Fibroblast of villous mesenchyme (primary cell): ENCODE results near the gene SH2B2. TPM values are rescaled to one million over a fixed set of nuclear protein-coding genes. Genes with fewer than 3 reads are reported as not detected.

Experiments
- DNase-seq: peaks from one replicate; pipeline ENCODE4 v3.0.0-alpha.2; 2010; ENCODE audit warnings: low read depth
- H3K4me3 ChIP-seq: 2 replicates; pipeline ENCODE4 v1.5.1; 2011; ENCODE audit warnings: low read depth, mild to moderate bottlenecking, low read length
- total RNA-seq: library from RNA; depleted of rRNA; stranded (reverse); fragments of >200 nt; gene quantifications from 2 replicates; pipeline ENCODE4 v1.2.3, GENCODE V29; 2012
- TF ChIP-seq, protein P1 (sequence below): IDR thresholded peaks from 2 replicates; pipeline ENCODE4 v1.5.1; 2012; ENCODE audit warnings: low read depth, mild to moderate bottlenecking, low read length; ENCODE audit not compliant: insufficient read depth

Gene SH2B2
- total RNA-seq, 1 donor: 0.43 TPM

GRCh38 chr7:102302025-102302424 is 15.4 kb downstream of the SH2B2 start:
- no peak overlapping the region for H3K4me3 ChIP-seq
- TF ChIP-seq, protein P1, sequence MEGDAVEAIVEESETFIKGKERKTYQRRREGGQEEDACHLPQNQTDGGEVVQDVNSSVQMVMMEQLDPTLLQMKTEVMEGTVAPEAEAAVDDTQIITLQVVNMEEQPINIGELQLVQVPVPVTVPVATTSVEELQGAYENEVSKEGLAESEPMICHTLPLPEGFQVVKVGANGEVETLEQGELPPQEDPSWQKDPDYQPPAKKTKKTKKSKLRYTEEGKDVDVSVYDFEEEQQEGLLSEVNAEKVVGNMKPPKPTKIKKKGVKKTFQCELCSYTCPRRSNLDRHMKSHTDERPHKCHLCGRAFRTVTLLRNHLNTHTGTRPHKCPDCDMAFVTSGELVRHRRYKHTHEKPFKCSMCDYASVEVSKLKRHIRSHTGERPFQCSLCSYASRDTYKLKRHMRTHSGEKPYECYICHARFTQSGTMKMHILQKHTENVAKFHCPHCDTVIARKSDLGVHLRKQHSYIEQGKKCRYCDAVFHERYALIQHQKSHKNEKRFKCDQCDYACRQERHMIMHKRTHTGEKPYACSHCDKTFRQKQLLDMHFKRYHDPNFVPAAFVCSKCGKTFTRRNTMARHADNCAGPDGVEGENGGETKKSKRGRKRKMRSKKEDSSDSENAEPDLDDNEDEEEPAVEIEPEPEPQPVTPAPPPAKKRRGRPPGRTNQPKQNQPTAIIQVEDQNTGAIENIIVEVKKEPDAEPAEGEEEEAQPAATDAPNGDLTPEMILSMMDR: no peak
- no peak for DNase-seq

- DNase-seq: no peak
- TF ChIP-seq, protein P1: no peak
- H3K4me3 ChIP-seq: no peak overlapping the region
These were observed 17.2 kb downstream of the SH2B2 start for GRCh38 chr7:102303669-102304422.

DNA sequence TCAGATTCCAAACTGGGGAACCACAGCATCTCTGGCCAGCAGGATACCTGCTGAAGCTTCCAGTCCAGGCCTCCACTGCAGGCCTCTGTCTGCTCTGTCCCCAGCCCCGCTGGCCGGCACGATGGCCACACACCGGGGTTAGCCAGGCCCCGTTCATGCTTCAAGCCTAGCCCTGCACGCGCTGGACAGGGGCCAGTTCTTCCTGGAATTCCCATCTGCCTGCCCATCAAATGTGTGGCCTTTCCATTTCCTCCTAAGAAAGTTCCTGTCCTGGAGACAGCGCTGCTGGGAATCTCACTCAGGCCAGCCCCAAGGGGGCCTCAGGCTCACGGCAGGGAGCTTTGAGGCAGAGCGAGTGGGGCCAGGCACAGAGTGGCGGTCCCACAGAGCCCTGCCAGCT is 18.0 kb downstream of the SH2B2 start:
- TF ChIP-seq, protein P1: no peak
- no peak overlapping the region for H3K4me3 ChIP-seq
- no peak for DNase-seq

DNA sequence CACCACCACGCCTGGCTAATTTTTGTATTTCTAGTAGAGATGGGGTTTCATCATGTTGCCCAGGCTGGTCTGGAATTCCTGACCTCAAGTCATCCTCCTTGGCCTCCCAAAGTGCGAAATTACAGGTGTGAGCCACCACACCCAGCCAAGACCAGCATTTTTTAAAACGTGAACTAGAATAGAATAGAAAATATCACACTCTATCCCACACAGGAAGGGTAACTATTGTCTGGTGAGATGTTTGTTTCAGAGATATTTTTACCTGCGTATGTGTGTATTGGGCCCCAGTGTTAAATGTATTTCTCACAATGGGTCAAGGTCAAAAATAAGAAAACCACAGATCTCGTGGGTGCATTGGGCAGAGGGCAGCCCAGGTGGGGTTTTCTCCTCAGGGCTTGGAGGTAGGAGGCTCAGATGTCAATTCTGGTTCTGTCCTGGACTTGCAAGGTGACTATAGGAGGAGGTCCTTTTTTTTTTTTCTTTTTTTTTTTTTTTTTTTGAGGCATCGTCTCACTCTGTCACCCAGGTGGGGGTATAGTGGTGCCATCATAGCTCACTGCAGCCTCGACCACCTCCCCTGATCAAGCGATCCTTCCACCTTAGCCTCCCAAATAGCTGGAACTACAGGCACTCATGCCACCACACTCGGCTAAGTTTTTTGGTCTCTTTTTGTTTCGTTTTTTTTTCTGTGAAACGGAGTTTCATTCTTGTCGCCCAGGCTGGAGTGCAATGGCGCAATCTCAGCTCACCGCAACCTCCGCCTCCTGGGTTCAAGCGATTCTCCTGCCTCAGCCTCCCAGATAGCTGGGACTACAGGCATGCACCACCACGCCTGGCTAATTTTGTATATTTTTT is 19.0 kb downstream of the SH2B2 start:
- TF ChIP-seq, protein P1: no peak
- DNase-seq: no peak
- H3K4me3 ChIP-seq: no peak overlapping the region

DNA sequence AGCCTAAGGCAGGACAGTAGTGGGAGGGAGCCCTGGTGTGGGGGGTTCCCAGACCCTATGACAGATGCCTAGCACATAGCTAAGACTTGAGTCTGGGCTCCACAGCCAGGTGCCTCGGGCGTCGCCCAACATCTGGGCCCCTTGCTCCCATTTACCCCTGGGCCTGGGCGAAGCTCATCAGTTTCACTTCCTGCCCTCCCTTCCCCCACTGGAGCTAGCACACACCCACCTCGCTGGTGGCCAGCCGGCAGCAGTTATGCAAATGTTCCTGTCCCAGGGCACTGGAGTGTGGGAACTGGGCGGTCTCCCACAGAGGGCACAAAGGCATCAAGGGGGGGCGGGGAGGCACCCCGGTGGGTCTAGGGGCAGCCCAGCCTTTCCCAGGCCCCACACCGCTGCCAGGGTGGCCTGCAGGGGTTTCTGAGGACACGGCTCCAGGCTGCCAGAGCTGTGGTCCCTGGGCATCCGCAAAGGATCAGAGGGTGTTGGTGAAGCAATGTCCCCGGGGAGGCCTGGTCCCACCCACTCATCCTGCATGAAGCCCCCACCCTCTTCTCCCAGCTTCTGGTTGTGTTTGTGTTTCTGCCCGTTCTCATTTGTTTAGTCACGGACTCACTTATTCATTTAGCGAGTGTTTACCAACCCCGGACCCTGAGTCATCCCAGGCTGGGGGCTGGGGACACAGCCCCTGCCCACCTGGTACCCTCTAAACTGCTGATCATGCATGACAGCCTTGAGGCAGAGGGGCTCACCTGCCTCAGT is 20.4 kb downstream of the SH2B2 start:
- peak; percentile 79 for DNase-seq
- H3K4me3 ChIP-seq: peak overlapping the region; percentile 29
- TF ChIP-seq, protein P1: no peak

DNA sequence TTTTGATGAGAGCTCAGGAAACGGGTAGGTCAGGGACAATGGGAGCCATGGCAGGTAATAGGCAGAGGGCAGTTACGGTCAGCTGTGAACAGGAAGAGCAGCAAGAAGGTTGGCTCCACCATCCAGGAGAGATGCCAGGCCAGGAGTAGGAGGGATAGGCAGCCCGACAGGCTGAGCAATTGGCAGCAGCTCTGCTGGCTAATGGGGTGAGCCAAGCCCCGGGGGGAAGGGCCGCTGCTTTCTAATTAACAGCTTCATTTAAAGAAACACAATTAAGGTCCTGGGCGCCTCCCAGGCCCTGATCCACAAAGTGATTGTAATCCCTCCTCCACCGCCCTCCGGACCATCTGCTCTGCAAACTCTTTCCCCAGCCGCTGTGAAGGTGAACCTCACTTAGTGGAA is 23.7 kb downstream of the SH2B2 start:
- TF ChIP-seq, protein P1: no peak
- no peak overlapping the region for H3K4me3 ChIP-seq
- no peak for DNase-seq
